ENCODE results near the gene MXRA8. TPM values are rescaled to one million over a fixed set of nuclear protein-coding genes. Genes with fewer than 3 reads are reported as not detected.

Gene MXRA8
- total and polyA plus RNA-seq, 9 of the 15 experiments (the other 6 are each of a cell fraction or from before 2014, with no cell fraction given) = 0.66 to 11.3 (median 6.3) TPM

- no peak; the same call in 1 of the 2 replicates for TF ChIP-seq USF1 (CRISPR knock-in tag; IDR thresholded peaks at IDR 0.05)
- no peak for TF ChIP-seq TRIM28 (IDR thresholded peaks at IDR 0.05)
- peak; percentile 54 for TF ChIP-seq TBP (optimal IDR thresholded peaks at IDR 0.05; ENCODE audit: low read depth, low read length)
- TF ChIP-seq ZNF280A (IDR thresholded peaks at IDR 0.05; ENCODE audit: low read depth, partially characterized antibody) = no peak
- TF ChIP-seq MECOM (CRISPR knock-in tag; IDR thresholded peaks at IDR 0.05) = no peak
- TF ChIP-seq ZNF282 (CRISPR knock-in tag; IDR thresholded peaks at IDR 0.05) = 0 out of 2 replicates have a peak, but pooled peaks have one; percentile 76
- TF ChIP-seq, protein P1, sequence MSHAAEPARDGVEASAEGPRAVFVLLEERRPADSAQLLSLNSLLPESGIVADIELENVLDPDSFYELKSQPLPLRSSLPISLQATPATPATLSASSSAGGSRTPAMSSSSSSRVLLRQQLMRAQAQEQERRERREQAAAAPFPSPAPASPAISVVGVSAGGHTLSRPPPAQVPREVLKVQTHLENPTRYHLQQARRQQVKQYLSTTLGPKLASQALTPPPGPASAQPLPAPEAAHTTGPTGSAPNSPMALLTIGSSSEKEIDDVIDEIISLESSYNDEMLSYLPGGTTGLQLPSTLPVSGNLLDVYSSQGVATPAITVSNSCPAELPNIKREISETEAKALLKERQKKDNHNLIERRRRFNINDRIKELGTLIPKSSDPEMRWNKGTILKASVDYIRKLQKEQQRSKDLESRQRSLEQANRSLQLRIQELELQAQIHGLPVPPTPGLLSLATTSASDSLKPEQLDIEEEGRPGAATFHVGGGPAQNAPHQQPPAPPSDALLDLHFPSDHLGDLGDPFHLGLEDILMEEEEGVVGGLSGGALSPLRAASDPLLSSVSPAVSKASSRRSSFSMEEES (CRISPR knock-in tag; IDR thresholded peaks at IDR 0.05) = no peak
- TF ChIP-seq SFPQ (IDR thresholded peaks at IDR 0.05; ENCODE audit: low read depth, low read length) = no peak
- no peak for TF ChIP-seq HOMEZ (CRISPR knock-in tag; IDR thresholded peaks at IDR 0.05)
- no peak for TF ChIP-seq ZNF3 (CRISPR knock-in tag; IDR thresholded peaks at IDR 0.05)
- TF ChIP-seq ESRRA (IDR thresholded peaks at IDR 0.05; ENCODE audit: borderline replicate concordance, low read depth) = peak; percentile 76; the same call in 1 of the 2 replicates
- peak; percentile 62 for TF ChIP-seq FOS (IDR thresholded peaks at IDR 0.05; ENCODE audit: extremely low read depth, insufficient read length)
- no peak for TF ChIP-seq NR2F6 (CRISPR knock-in tag; IDR thresholded peaks at IDR 0.05)
- TF ChIP-seq, protein P2, sequence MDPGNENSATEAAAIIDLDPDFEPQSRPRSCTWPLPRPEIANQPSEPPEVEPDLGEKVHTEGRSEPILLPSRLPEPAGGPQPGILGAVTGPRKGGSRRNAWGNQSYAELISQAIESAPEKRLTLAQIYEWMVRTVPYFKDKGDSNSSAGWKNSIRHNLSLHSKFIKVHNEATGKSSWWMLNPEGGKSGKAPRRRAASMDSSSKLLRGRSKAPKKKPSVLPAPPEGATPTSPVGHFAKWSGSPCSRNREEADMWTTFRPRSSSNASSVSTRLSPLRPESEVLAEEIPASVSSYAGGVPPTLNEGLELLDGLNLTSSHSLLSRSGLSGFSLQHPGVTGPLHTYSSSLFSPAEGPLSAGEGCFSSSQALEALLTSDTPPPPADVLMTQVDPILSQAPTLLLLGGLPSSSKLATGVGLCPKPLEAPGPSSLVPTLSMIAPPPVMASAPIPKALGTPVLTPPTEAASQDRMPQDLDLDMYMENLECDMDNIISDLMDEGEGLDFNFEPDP (CRISPR knock-in tag; IDR thresholded peaks at IDR 0.05) = no peak
- no peak for TF ChIP-seq ZNF785 (CRISPR knock-in tag; IDR thresholded peaks at IDR 0.05)
- no peak for TF ChIP-seq DIDO1 (tag; IDR thresholded peaks at IDR 0.05; ENCODE audit: low read depth)
- TF ChIP-seq ZNF511 (CRISPR knock-in tag; IDR thresholded peaks at IDR 0.05) = 0 out of 2 replicates have a peak, but pooled peaks have one; percentile 14
- TF ChIP-seq KDM2B (CRISPR knock-in tag; IDR thresholded peaks at IDR 0.05) = 0 out of 2 replicates have a peak, but pooled peaks have one; percentile 35
These were observed 33.6 kb downstream of the MXRA8 start, which contains the start of the genes CPTP and INTS11 (continued) for GRCh38 chr1:1324524-1325287.
